Endometrial microvascular endothelial cells (primary cell): Measurements from ENCODE around the gene DIS3L2. TPM values are rescaled to one million over a fixed set of nuclear protein-coding genes. Genes with fewer than 3 reads are reported as not detected.
"Not testable (repeated sequence)": the region's sequence is repeated elsewhere in the genome, so short reads cannot be mapped to it uniquely, and the experiment has no call there.

Experiments
- in situ Hi-C: cut with HindIII; loops from 2 replicates; pipeline ENCODE4 v1.10.0; 2017; ENCODE audit warnings: low sequenced_read_pairs, low pct_unique_long_range_greater_than_20kb; ENCODE audit errors: inconsistent ontology term
- total RNA-seq: library from RNA; depleted of rRNA; stranded (reverse); fragments of >200 nt; gene quantifications from one replicate; pipeline ENCODE4 v1.2.3, GENCODE V29; 2015; ENCODE audit errors: inconsistent ontology term

DIS3L2 gene
- total RNA-seq, 1 donor from 2014 or later, result 25.8 TPM

GRCh38 chr2:232030229-232030628 lies 68.7 kb downstream of the DIS3L2 start:
- in situ Hi-C loops, result no loop called here

- in situ Hi-C loops, result not testable (repeated sequence)
Observed at GRCh38 chr2:232035292-232035691, 73.8 kb downstream of the DIS3L2 start.

- in situ Hi-C loops, result not testable (repeated sequence)
Observed at GRCh38 chr2:232036876-232037275, 75.4 kb downstream of the DIS3L2 start.

- in situ Hi-C loops, result no loop called here
Observed at GRCh38 chr2:232038251-232038880, 76.9 kb downstream of the DIS3L2 start.

- in situ Hi-C loops, result no loop called here
Observed at GRCh38 chr2:232038881-232039485, 77.5 kb downstream of the DIS3L2 start.

- in situ Hi-C loops, result no loop called here
Observed at GRCh38 chr2:232042911-232043574, 81.5 kb downstream of the DIS3L2 start.

GRCh38 chr2:232043966-232044365 lies 82.5 kb downstream of the DIS3L2 start:
- in situ Hi-C loops, result no loop called here

GRCh38 chr2:232049350-232049749 lies 87.8 kb downstream of the DIS3L2 start:
- in situ Hi-C loops, result no loop called here

- in situ Hi-C loops, result no loop called here
Observed at GRCh38 chr2:232052591-232052990, 91.1 kb downstream of the DIS3L2 start.

- in situ Hi-C loops, result no loop called here
Observed at GRCh38 chr2:232053777-232054176, 92.3 kb downstream of the DIS3L2 start.

- in situ Hi-C loops, result no loop called here
Observed at GRCh38 chr2:232058063-232058877, 96.8 kb downstream of the DIS3L2 start.

- in situ Hi-C loops, result no loop called here
Observed at GRCh38 chr2:232058931-232059330, 97.4 kb downstream of the DIS3L2 start.

- in situ Hi-C loops, result no loop called here
Observed at GRCh38 chr2:232061265-232061664, 99.8 kb downstream of the DIS3L2 start.

GRCh38 chr2:232073026-232073425 lies 111.5 kb downstream of the DIS3L2 start:
- in situ Hi-C loops, result no loop called here

GRCh38 chr2:232073699-232074098 lies 112.2 kb downstream of the DIS3L2 start:
- in situ Hi-C loops, result no loop called here

GRCh38 chr2:232075080-232075479 lies 113.6 kb downstream of the DIS3L2 start:
- in situ Hi-C loops, result no loop called here

GRCh38 chr2:232075859-232076258 lies 114.3 kb downstream of the DIS3L2 start:
- in situ Hi-C loops, result no loop called here

GRCh38 chr2:232076272-232076671 lies 114.8 kb downstream of the DIS3L2 start:
- in situ Hi-C loops, result no loop called here

- in situ Hi-C loops, result no loop called here
Observed at GRCh38 chr2:232076736-232077135, 115.2 kb downstream of the DIS3L2 start.
